Ascending aorta (tissue), 2 donors: ENCODE data around the gene SFXN2. TPM values are rescaled to one million over a fixed set of nuclear protein-coding genes. Genes with fewer than 3 reads are reported as not detected.
"Not testable (repeated sequence)": the region's sequence is repeated elsewhere in the genome, so short reads cannot be mapped to it uniquely, and the experiment has no call there.

Experiments
- DNase-seq, 2 donors: peaks; one replicate each; pipeline ENCODE4 v3.0.0-alpha.2; 2019; ENCODE audit warnings: low spot score in 2 of 2
- H3K27ac ChIP-seq, 2 donors: fragments of 200-600 bp; sonication (generic); one replicate each; pipeline ENCODE4 v1.5.1; 2016 to 2017; ENCODE audit warnings: mild to moderate bottlenecking in 1 of 2
- H3K27me3 ChIP-seq: fragments of 200-600 bp; sonication (generic); one replicate; pipeline ENCODE4 v1.5.1; 2017
- H3K36me3 ChIP-seq, 2 donors: fragments of 200-600 bp; sonication (generic); one replicate each; pipeline ENCODE4 v1.5.1; 2016
- H3K4me1 ChIP-seq, 2 donors: fragments of 200-600 bp; sonication (generic); one replicate each; pipeline ENCODE4 v1.5.1; 2016 to 2017; ENCODE audit warnings: mild to moderate bottlenecking in 1 of 2
- H3K4me3 ChIP-seq, 2 donors: fragments of 200-600 bp; sonication (generic); one replicate each; pipeline ENCODE4 v1.5.1; 2016 to 2017; ENCODE audit warnings: mild to moderate bottlenecking in 1 of 2
- H3K9me3 ChIP-seq, 2 donors: fragments of 200-600 bp; sonication (generic); one replicate each; pipeline ENCODE4 v1.5.1; 2016
- intact Hi-C: fragments of 100-400 bp; cut with DNase I; formaldehyde crosslinking; loops from one replicate; pipeline ENCODE4 v1.15.1; 2023
- total RNA-seq: library from RNA; depleted of rRNA; stranded (reverse); fragments of >200 nt; gene quantifications from one replicate; pipeline ENCODE4 v1.1.0, GENCODE V29; 2016
- TF ChIP-seq, protein P1 (sequence below), 3 experiments: fragments of 200-600 bp in 2 of 3; fragments of 450-650 bp in 1 of 3; sonication (generic) in 2 of 3; IDR thresholded peaks; one replicate each; pipeline ENCODE4 v1.5.1; 2016 to 2019; ENCODE audit warnings: antibody characterized with exemption in 3 of 3, mild to moderate bottlenecking in 1 of 3, moderate library complexity in 1 of 3

The SFXN2 gene
- total RNA-seq, 1 donor from 2014 or later: 2.1 TPM

- H3K4me1 ChIP-seq: peaks cover 18 to 45% of the 10 kb centered on the region in 2 donors
- no peak for DNase-seq
- H3K4me3 ChIP-seq: no peak overlapping the region
- intact Hi-C loops: no loop called here
- H3K27ac ChIP-seq: peak overlapping the region; percentile 29 to 69
- TF ChIP-seq, protein P1, sequence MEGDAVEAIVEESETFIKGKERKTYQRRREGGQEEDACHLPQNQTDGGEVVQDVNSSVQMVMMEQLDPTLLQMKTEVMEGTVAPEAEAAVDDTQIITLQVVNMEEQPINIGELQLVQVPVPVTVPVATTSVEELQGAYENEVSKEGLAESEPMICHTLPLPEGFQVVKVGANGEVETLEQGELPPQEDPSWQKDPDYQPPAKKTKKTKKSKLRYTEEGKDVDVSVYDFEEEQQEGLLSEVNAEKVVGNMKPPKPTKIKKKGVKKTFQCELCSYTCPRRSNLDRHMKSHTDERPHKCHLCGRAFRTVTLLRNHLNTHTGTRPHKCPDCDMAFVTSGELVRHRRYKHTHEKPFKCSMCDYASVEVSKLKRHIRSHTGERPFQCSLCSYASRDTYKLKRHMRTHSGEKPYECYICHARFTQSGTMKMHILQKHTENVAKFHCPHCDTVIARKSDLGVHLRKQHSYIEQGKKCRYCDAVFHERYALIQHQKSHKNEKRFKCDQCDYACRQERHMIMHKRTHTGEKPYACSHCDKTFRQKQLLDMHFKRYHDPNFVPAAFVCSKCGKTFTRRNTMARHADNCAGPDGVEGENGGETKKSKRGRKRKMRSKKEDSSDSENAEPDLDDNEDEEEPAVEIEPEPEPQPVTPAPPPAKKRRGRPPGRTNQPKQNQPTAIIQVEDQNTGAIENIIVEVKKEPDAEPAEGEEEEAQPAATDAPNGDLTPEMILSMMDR (IDR thresholded peaks at IDR 0.05): no peak
- no peaks in the 10 kb centered on the region for H3K36me3 ChIP-seq
- no peaks in the 10 kb centered on the region for H3K27me3 ChIP-seq
- no peaks in the 10 kb centered on the region for H3K9me3 ChIP-seq
Observed at GRCh38 chr10:102757323-102757722, 42.9 kb downstream of the SFXN2 start.

GRCh38 chr10:102758240-102758932 is 44.0 kb downstream of the SFXN2 start:
- no peak overlapping the region for H3K4me3 ChIP-seq
- H3K4me1 ChIP-seq: peaks cover 10 to 35% of the 10 kb centered on the region in 2 donors
- no peak for DNase-seq
- H3K27ac ChIP-seq: peak overlapping the region; percentile 69 to 71
- H3K27me3 ChIP-seq: no peaks in the 10 kb centered on the region
- TF ChIP-seq, protein P1 (IDR thresholded peaks at IDR 0.05): no peak
- no peaks in the 10 kb centered on the region for H3K36me3 ChIP-seq
- H3K9me3 ChIP-seq: no peaks in the 10 kb centered on the region
- intact Hi-C loops: no loop called here

DNA sequence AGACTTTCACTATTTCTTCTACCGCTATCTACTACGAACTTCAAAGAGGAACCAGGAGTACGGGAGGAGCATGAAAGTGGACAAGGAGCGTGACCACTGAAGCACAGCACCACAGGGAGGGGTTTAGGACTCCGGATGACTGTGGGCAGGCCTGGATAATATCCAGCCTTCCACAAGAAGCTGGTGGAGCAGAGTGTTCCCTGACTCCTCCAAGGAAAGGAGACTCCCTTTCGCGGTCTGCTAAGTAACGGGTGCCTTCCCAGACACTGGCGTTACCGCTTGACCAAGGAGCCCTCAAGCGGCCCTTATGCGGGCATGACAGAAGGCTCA is 44.5 kb downstream of the SFXN2 start:
- intact Hi-C loops, H3K9me3 ChIP-seq, H3K4me3 ChIP-seq, DNase-seq, H3K27me3 ChIP-seq, H3K36me3 ChIP-seq: not testable (repeated sequence)
- H3K27ac ChIP-seq: peak overlapping the region; percentile 69 to 71
- H3K4me1 ChIP-seq: peaks cover 6 to 32% of the 10 kb centered on the region in 2 donors

GRCh38 chr10:102759497-102760210 is 45.2 kb downstream of the SFXN2 start:
- peaks cover 0 to 5% of the 10 kb centered on the region in 2 donors for H3K36me3 ChIP-seq
- intact Hi-C loops: no loop called here
- H3K9me3 ChIP-seq: no peaks in the 10 kb centered on the region
- H3K27ac ChIP-seq: peak overlapping the region; percentile 55 to 69
- DNase-seq: no peak
- H3K4me3 ChIP-seq: no peak overlapping the region
- TF ChIP-seq, protein P1 (IDR thresholded peaks at IDR 0.05): no peak
- no peaks in the 10 kb centered on the region for H3K27me3 ChIP-seq
- peaks cover 0 to 30% of the 10 kb centered on the region in 2 donors for H3K4me1 ChIP-seq

- Histone ChIP-seq H3K4me1 (peaks cover 0 to 29% of the 10 kb centered on the region in 2 donors), H3K4me3 (no peak overlapping the region), H3K27me3 (no peaks in the 10 kb centered on the region), H3K36me3 (peaks cover 4 to 11% of the 10 kb centered on the region in 2 donors), H3K9me3 (no peaks in the 10 kb centered on the region), H3K27ac (peak overlapping the region in 1 of 2 donors; percentile 69)
- TF ChIP-seq, protein P1 (IDR thresholded peaks at IDR 0.05): no peak
- intact Hi-C loops: no loop called here
- DNase-seq: no peak
Observed at GRCh38 chr10:102761981-102762380, 47.5 kb downstream of the SFXN2 start.

- Histone ChIP-seq H3K4me1 (peaks cover 0 to 33% of the 10 kb centered on the region in 2 donors), H3K4me3 (no peak overlapping the region), H3K27me3 (no peaks in the 10 kb centered on the region), H3K27ac (peak overlapping the region in 1 of 2 donors; percentile 48), H3K9me3 (no peaks in the 10 kb centered on the region), H3K36me3 (peaks cover 4 to 11% of the 10 kb centered on the region in 2 donors)
- TF ChIP-seq, protein P1 (IDR thresholded peaks at IDR 0.05): no peak
- intact Hi-C loops: no loop called here
- no peak for DNase-seq
Observed at GRCh38 chr10:102762401-102763015, 48.1 kb downstream of the SFXN2 start.
